ENCODE results near the gene UNC5B.

Gene UNC5B

GRCh38 chr10:71255808-71256660 lies 43.7 kb downstream of the UNC5B start:
- no peak for ATAC-seq

GRCh38 chr10:71256661-71257318 lies 44.4 kb downstream of the UNC5B start:
- no peak for ATAC-seq

GRCh38 chr10:71257319-71257997 lies 45.1 kb downstream of the UNC5B start:
- ATAC-seq: no peak

- ATAC-seq: no peak
These were observed 45.7 kb downstream of the UNC5B start for GRCh38 chr10:71258046-71258445.

- no peak for ATAC-seq
These were observed 46.2 kb downstream of the UNC5B start for GRCh38 chr10:71258446-71259145.

- ATAC-seq: no peak
These were observed 46.9 kb downstream of the UNC5B start for GRCh38 chr10:71259282-71259681.

GRCh38 chr10:71259815-71260501 lies 47.6 kb downstream of the UNC5B start:
- no peak for ATAC-seq

GRCh38 chr10:71260622-71261325 lies 48.4 kb downstream of the UNC5B start:
- no peak for ATAC-seq

- ATAC-seq: no peak
These were observed 49.7 kb downstream of the UNC5B start for GRCh38 chr10:71262027-71262426.

GRCh38 chr10:71262817-71263216 lies 50.4 kb downstream of the UNC5B start:
- ATAC-seq: no peak

GRCh38 chr10:71263376-71263775 lies 51.0 kb downstream of the UNC5B start:
- ATAC-seq: no peak

GRCh38 chr10:71264345-71265200 lies 52.2 kb downstream of the UNC5B start:
- ATAC-seq: no peak

GRCh38 chr10:71265201-71265575 lies 52.8 kb downstream of the UNC5B start:
- no peak for ATAC-seq

- no peak for ATAC-seq
These were observed 53.3 kb downstream of the UNC5B start for GRCh38 chr10:71265618-71266146.

- no peak for ATAC-seq
These were observed 54.0 kb downstream of the UNC5B start for GRCh38 chr10:71266147-71266917.

- ATAC-seq: no peak
These were observed 54.6 kb downstream of the UNC5B start for GRCh38 chr10:71266918-71267442.

GRCh38 chr10:71267508-71268240 lies 55.3 kb downstream of the UNC5B start:
- no peak for ATAC-seq

GRCh38 chr10:71268247-71268691 lies 55.9 kb downstream of the UNC5B start:
- no peak for ATAC-seq

- no peak for ATAC-seq
These were observed 56.4 kb downstream of the UNC5B start for GRCh38 chr10:71268758-71269157.

Measured in activated CD4-positive, CD25-positive, alpha-beta regulatory T cell treated with anti-CD3 and anti-CD28 coated beads, Interleukin-2, amount 50 U/mL, for 24 hours (primary cell).